Purkinje cell (primary cell): ENCODE measurements around the gene EFCC1. TPM values are rescaled to one million over a fixed set of nuclear protein-coding genes. Genes with fewer than 3 reads are reported as not detected.

Experiments used
- polyA plus RNA-seq: library from polyadenylated mRNA; unstranded; fragments of >200 nt; fragmentation: Nextera tagmentation; gene quantifications from 2 replicates; pipeline ENCODE4 v1.2.1, GENCODE V29; 2014

The EFCC1 gene
- not detected in 2 replicates for polyA plus RNA-seq

GRCh38 chr3:129001101-129001805 is at the start of gene EFCC1:
EFCC1 (plus strand) TSS chr3:129001304; CDS start chr3:129001629, 325 bp downstream.

DNA sequence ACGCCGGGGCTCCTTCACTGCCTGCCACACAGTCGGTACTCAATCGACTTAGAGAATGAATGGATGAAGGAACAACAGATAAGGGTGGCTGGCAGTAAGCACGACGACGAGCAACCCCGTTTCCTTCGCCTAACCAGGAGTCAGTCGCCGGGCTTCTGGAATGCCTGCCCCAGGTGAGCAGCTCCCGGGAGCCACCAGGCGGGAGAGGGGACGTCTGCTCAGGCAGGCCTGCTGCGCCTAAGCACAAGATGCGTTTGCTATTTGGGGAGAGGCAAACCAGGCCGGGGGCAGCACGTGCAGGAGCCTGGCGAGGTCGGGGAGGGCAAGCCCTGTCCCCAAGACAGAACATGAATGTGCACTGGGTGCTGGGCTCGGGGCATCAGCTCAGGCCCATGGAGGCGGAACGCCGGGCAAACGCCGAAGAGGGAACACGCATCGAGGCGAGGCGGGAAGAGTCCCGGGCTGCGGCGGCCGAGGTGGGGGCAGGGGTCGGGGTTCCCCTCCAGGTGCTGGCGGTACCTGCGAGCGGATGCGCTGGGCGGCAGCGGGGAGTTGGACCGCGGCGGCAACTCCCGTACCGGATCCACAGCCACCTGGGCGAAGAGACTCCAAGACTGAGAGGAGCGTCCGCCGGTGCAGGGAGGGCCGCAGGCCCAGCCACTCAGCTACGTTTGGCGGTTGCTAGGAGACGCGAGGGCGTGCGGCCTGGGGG is 7.5 kb upstream of the EFCC1 start, which contains the start of gene CFAP92:
Gene CFAP92 (minus strand): TSS at position 616 of the 712 bp plus-strand sequence. CDS start 772 bp downstream, outside the sequence.

GRCh38 chr3:129060276-129061022 is 59.3 kb downstream of the EFCC1 start, which contains the start of gene GP9:
GP9 (plus strand) TSS chr3:129060779; CDS start chr3:129061740, 961 bp downstream.

Other genes starting within 250 kb of the EFCC1 start
- gene ACAD9, start 121.7 kb upstream of the EFCC1 start, polyA plus RNA-seq = 4.9 and 7.3 TPM in 2 replicates
- gene CFAP92, start 7.2 kb upstream of the EFCC1 start, polyA plus RNA-seq = 0.13 and 0.34 TPM in 2 replicates
- gene GP9, start 59.5 kb downstream of the EFCC1 start, polyA plus RNA-seq = not detected in 2 replicates
- 0.83 and 1.8 TPM in 2 replicates for gene RAB43, start 120.5 kb downstream of the EFCC1 start, polyA plus RNA-seq
- 5.7 and 11.1 TPM in 2 replicates for gene ISY1, start 159.8 kb downstream of the EFCC1 start, polyA plus RNA-seq
- gene CNBP, start 182.6 kb downstream of the EFCC1 start, polyA plus RNA-seq = 169 and 175 TPM in 2 replicates
- 42.7 and 84.1 TPM in 2 replicates for gene COPG1, start 248.3 kb downstream of the EFCC1 start, polyA plus RNA-seq